ENCODE results near the gene CREB3L2.

- TF ChIP-seq SOX15 (CRISPR knock-in tag; IDR thresholded peaks at IDR 0.05) = no peak
- TF ChIP-seq, protein P1, sequence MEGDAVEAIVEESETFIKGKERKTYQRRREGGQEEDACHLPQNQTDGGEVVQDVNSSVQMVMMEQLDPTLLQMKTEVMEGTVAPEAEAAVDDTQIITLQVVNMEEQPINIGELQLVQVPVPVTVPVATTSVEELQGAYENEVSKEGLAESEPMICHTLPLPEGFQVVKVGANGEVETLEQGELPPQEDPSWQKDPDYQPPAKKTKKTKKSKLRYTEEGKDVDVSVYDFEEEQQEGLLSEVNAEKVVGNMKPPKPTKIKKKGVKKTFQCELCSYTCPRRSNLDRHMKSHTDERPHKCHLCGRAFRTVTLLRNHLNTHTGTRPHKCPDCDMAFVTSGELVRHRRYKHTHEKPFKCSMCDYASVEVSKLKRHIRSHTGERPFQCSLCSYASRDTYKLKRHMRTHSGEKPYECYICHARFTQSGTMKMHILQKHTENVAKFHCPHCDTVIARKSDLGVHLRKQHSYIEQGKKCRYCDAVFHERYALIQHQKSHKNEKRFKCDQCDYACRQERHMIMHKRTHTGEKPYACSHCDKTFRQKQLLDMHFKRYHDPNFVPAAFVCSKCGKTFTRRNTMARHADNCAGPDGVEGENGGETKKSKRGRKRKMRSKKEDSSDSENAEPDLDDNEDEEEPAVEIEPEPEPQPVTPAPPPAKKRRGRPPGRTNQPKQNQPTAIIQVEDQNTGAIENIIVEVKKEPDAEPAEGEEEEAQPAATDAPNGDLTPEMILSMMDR (IDR thresholded peaks at IDR 0.05) = no peak
- TF ChIP-seq, protein P2, sequence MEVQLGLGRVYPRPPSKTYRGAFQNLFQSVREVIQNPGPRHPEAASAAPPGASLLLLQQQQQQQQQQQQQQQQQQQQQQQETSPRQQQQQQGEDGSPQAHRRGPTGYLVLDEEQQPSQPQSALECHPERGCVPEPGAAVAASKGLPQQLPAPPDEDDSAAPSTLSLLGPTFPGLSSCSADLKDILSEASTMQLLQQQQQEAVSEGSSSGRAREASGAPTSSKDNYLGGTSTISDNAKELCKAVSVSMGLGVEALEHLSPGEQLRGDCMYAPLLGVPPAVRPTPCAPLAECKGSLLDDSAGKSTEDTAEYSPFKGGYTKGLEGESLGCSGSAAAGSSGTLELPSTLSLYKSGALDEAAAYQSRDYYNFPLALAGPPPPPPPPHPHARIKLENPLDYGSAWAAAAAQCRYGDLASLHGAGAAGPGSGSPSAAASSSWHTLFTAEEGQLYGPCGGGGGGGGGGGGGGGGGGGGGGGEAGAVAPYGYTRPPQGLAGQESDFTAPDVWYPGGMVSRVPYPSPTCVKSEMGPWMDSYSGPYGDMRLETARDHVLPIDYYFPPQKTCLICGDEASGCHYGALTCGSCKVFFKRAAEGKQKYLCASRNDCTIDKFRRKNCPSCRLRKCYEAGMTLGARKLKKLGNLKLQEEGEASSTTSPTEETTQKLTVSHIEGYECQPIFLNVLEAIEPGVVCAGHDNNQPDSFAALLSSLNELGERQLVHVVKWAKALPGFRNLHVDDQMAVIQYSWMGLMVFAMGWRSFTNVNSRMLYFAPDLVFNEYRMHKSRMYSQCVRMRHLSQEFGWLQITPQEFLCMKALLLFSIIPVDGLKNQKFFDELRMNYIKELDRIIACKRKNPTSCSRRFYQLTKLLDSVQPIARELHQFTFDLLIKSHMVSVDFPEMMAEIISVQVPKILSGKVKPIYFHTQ (CRISPR knock-in tag; IDR thresholded peaks at IDR 0.05) = no peak
- no peak for TF ChIP-seq TCF7 (CRISPR knock-in tag; IDR thresholded peaks at IDR 0.05; ENCODE audit: low read depth)
Measured at GRCh38 chr7:138049505-138050116, 47.7 kb upstream of the CREB3L2 start.
